Measurements from ENCODE around the gene CRK.

DNA sequence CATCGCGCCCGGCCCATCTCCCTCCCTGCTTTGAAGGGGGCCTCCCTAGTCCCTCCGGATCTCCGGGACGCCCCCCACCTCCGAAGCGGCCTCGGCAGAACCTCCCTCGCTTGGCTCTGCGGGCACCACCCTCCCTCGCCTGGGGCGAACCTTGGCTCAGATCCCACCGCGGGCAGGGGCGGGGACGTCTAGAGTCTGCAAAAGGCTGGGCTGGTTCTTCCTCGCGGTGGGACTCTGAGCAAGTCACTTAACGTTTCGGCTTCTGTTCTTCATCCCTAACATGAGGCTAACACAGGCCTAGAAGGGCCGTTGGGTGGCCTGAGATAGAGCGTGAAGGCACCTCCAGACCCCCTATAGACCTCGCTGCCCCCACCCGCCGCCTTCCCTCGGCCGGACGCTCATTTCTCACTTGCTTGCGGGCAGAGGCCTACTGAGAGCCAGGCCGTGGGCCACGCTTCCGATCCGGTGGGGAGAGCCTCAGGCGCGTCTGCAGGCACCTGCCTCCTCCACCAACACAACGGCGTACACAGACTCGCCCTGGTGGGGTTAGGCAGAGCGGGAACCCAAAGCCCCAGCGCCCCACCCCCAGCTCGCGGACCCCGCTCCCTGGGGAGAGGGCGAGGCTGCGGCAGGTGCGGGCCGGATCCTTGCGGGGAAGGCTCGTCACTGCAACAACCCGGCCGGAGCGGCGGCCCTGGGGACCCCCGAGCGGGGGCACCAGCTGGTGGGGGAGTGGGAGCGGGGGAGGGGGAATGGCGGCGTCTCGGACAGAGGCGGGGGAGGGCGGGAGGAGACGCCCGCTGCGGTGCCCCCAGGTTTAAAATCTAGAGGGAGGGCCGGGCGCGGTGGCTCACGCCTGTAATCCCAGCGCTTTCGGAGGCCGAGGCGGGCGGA lies 31.0 kb upstream of the CRK start:
- TF ChIP-seq PATZ1 (CRISPR knock-in tag; IDR thresholded peaks at IDR 0.05; ENCODE audit: borderline replicate concordance): no peak
- TF ChIP-seq ZNF8 (CRISPR knock-in tag; IDR thresholded peaks at IDR 0.05): no peak
- TF ChIP-seq RARB (CRISPR knock-in tag; IDR thresholded peaks at IDR 0.05): no peak

Measured in SK-N-SH treated with all-trans-retinoic acid at 6 μM for 48 hours (cell line).